B cell (primary cell): Measurements from ENCODE around the gene FLNA. TPM values are rescaled to one million over a fixed set of nuclear protein-coding genes. Genes with fewer than 3 reads are reported as not detected.

Experiments used
- ATAC-seq: fragments of 200-7000 bp; cut with Tn5 transposase; one replicate; pipeline ENCODE4 v1.10.0; 2021; ENCODE audit warnings: low read depth, mild to moderate bottlenecking, moderate number of reproducible peaks, moderate library complexity
- CTCF ChIA-PET: fragments of 350-600 bp; sonication (Branson Sonifier 250); formaldehyde crosslinking; loops from one replicate; lab custom pipeline; 2021; ENCODE audit warnings: antibody characterized with exemption, inconsistent platforms; lab: Charles Lee
- POLR2A ChIA-PET: fragments of 350-600 bp; sonication (Branson Sonifier 250); formaldehyde crosslinking; loops from one replicate; lab custom pipeline; 2021; ENCODE audit warnings: antibody characterized with exemption; lab: Charles Lee
- DNase-seq: peaks from one replicate; pipeline ENCODE4 v3.0.0; 2013
- H2AFZ ChIP-seq: 2 replicates; pipeline ENCODE4 v1.6.1; 2012; ENCODE audit warnings: mild to moderate bottlenecking, low read depth, low read length; ENCODE audit not compliant: insufficient read depth, poor library complexity, severe bottlenecking
- H3K27ac ChIP-seq, 2 donors: 1 replicate in 1 of 2; 2 replicates in 1 of 2; pipeline ENCODE4 v1.5.1; 2012 to 2013; ENCODE audit warnings: low read length in 2 of 2, mild to moderate bottlenecking in 2 of 2, moderate library complexity in 1 of 2
- H3K27me3 ChIP-seq, 4 experiments: fragments of 200-600 bp in 1 of 4; sonication (generic) in 1 of 4; replicated peaks in 1 of 4; 1 replicate in 2 of 4; 2 replicates in 2 of 4; pipeline versions ENCODE4 v1.6.1 to v1.7.0; 2013 to 2016; ENCODE audit warnings: low read length in 3 of 4, mild to moderate bottlenecking in 2 of 4, mixed read lengths in 1 of 4, moderate library complexity in 1 of 4; ENCODE audit not compliant: insufficient read depth in 4 of 4, control insufficient read depth in 3 of 4; ENCODE audit errors: control extremely low read depth in 1 of 4
- H3K36me3 ChIP-seq, 2 experiments: replicated peaks in 1 of 2; 1 replicate in 1 of 2; 2 replicates in 1 of 2; pipeline versions ENCODE4 v1.6.1 to v1.7.1; 2013; ENCODE audit warnings: low read length in 1 of 2; ENCODE audit not compliant: insufficient read depth in 2 of 2, control insufficient read depth in 1 of 2; ENCODE audit errors: control extremely low read depth in 1 of 2, extremely low read depth in 1 of 2
- H3K4me1 ChIP-seq, 2 donors: fragments of 200-600 bp in 1 of 2; sonication (generic) in 1 of 2; 1 replicate in 1 of 2; 2 replicates in 1 of 2; pipeline versions ENCODE4 v1.5.1 to v1.6.1; 2013 to 2017; ENCODE audit warnings: low read length in 2 of 2; ENCODE audit not compliant: control insufficient read depth in 2 of 2, insufficient read depth in 2 of 2
- H3K4me2 ChIP-seq: replicated peaks from 2 replicates; pipeline ENCODE3; 2012; ENCODE audit warnings: mild to moderate bottlenecking, low read depth, low read length; ENCODE audit not compliant: poor library complexity, severe bottlenecking
- H3K4me3 ChIP-seq, 5 experiments: fragments of 200-600 bp in 1 of 5; sonication (generic) in 1 of 5; 1 replicate in 3 of 5; 2 replicates in 2 of 5; pipeline versions ENCODE4 v1.5.1 to v1.7.0; 2011 to 2016; ENCODE audit warnings: low read length in 4 of 5, mild to moderate bottlenecking in 4 of 5, low read depth in 2 of 5, control low read depth in 1 of 5, moderate library complexity in 1 of 5; ENCODE audit not compliant: insufficient read depth in 1 of 5; ENCODE audit errors: control extremely low read depth in 1 of 5, extremely low read depth in 1 of 5
- H3K79me2 ChIP-seq: fragments of 200-600 bp; sonication (generic); one replicate; pipeline ENCODE4 v1.6.0; 2016; ENCODE audit warnings: low read length; ENCODE audit not compliant: control insufficient read depth, insufficient read depth
- H3K9ac ChIP-seq: fragments of 200-600 bp; sonication (generic); 2 replicates; pipeline ENCODE4 v1.6.1; 2017; ENCODE audit warnings: mild to moderate bottlenecking, low read length, moderate library complexity
- H3K9me3 ChIP-seq, 3 donors: one replicate each; pipeline versions ENCODE4 v1.6.1 to v1.7.1; 2013; ENCODE audit warnings: low read length in 2 of 3; ENCODE audit not compliant: control insufficient read depth in 2 of 3, insufficient read depth in 1 of 3; ENCODE audit errors: control extremely low read depth in 1 of 3
- H4K20me1 ChIP-seq: 2 replicates; pipeline ENCODE4 v1.6.0; 2012; ENCODE audit warnings: mild to moderate bottlenecking, low read length; ENCODE audit not compliant: insufficient read depth, control insufficient read depth, poor library complexity, severe bottlenecking
- H3K27ac Mint-ChIP-seq: one replicate; pipeline ENCODE4 v1.8.0; 2021; ENCODE audit warnings: mixed read lengths
- H3K27me3 Mint-ChIP-seq: one replicate; pipeline ENCODE4 v1.8.0; 2021; ENCODE audit warnings: mixed read lengths
- H3K4me1 Mint-ChIP-seq: one replicate; pipeline ENCODE4 v1.8.0; 2021; ENCODE audit warnings: mixed read lengths
- H3K4me3 Mint-ChIP-seq: one replicate; pipeline ENCODE4 v1.8.0; 2021; ENCODE audit warnings: mixed read lengths
- H3K9me3 Mint-ChIP-seq: one replicate; pipeline ENCODE4 v1.8.0; 2022; ENCODE audit warnings: mixed read lengths; ENCODE audit not compliant: insufficient read depth
- CTCF ChIP-seq: fragments of 200-600 bp; IDR thresholded peaks from one replicate; pipeline ENCODE4 v1.8.0; 2022; ENCODE audit warnings: antibody characterized with exemption, mild to moderate bottlenecking
- EZH2 ChIP-seq: IDR thresholded peaks from 2 replicates; pipeline ENCODE4 v1.6.1; 2012; ENCODE audit warnings: borderline replicate concordance, low read depth, mild to moderate bottlenecking, moderate library complexity, low read length; ENCODE audit not compliant: insufficient read depth, poor library complexity, severe bottlenecking
- WGBS: methylation state at CpG from one replicate; pipeline ENCODE4 v1.1.5; 2013; ENCODE audit warnings: missing lambda C conversion rate; ENCODE audit not compliant: insufficient coverage; 5-methylcytosine and 5-hydroxymethylcytosine counted together
- intact Hi-C: fragments of 100-400 bp; cut with micrococcal nuclease; formaldehyde crosslinking; loops from one replicate; pipeline ENCODE4 v1.10.0; 2022
- polyA plus RNA-seq: library from polyadenylated mRNA; depleted of rRNA; stranded (reverse); fragments of >200 nt; gene quantifications from 2 replicates; pipeline ENCODE4 v1.2.3, GENCODE V29; 2012
- total RNA-seq, 2 donors: library from RNA; stranded (reverse); fragments of 120-200 nt in 1 of 2; gene quantifications; 1 replicate in 1 of 2; 2 replicates in 1 of 2; pipeline versions ENCODE4 v1.2.3 to v1.2.4, GENCODE V29; 2013 to 2022

Gene FLNA
- total and polyA plus RNA-seq, 2 donors (not counting 1 experiment from before 2014, with no cell fraction given), result 342 to 510 TPM

- Mint-ChIP-seq H3K4me1 (peaks cover 17% of the 10 kb centered on the region), H3K27me3 (no peaks in the 10 kb centered on the region), H3K9me3 (no peaks in the 10 kb centered on the region), H3K4me3 (peak overlapping the region; percentile 99), H3K27ac (peak overlapping the region; percentile 99)
- Histone ChIP-seq H3K4me2 (peak overlapping the region; percentile 81), H3K9me3 (no peaks in the 10 kb centered on the region), H3K27ac (peak overlapping the region; percentile 99 to 100), H4K20me1 (peaks cover 30% of the 10 kb centered on the region), H3K4me1 (peaks cover 12 to 20% of the 10 kb centered on the region in 2 donors), H3K9ac (peak overlapping the region; percentile 86), H3K27me3 (no peaks in the 10 kb centered on the region), H3K36me3 (peaks cover 0 to 24% of the 10 kb centered on the region in 2 experiments), H3K79me2 (no peaks in the 10 kb centered on the region), H3K4me3 (peak overlapping the region; percentile 63 to 96 (median 78)), H2AFZ (no peak overlapping the region)
- intact Hi-C loops, result loop anchor here (5.0 kb wide), 2 partner anchors 93 to 118 kb away; partner anchors contain the start of genes FAM3A and SLC10A3
- DNase-seq (peak; percentile 88), ATAC-seq (peak; percentile 35)
- 2% methylated on average over 34 of the region's 49 CpGs for WGBS
- TF ChIP-seq EZH2 (no peak), CTCF (peak; percentile 76)
- ChIA-PET CTCF (interaction anchor here (0.6 to 3.2 kb wide), 14 partner anchors 11 to 134 kb away, joined by 3 to 17 read pairs (median 4); partner anchors contain the start of genes DNASE1L1, FAM3A, FLNA and SLC10A3), POLR2A (interaction anchor here (0.7 to 3.4 kb wide), 17 partner anchors 11 to 472 kb away, joined by 3 to 31 read pairs (median 6); partner anchors contain the start of genes ARHGAP4, ATP6AP1, DNASE1L1 and EMD)
Measured at GRCh38 chrX:154398668-154399526, 24.5 kb upstream of the FLNA start.
